HG03457 (cell line): ENCODE data around the gene ZNF705A.
"Not testable (repeated sequence)": the region's sequence is repeated elsewhere in the genome, so short reads cannot be mapped to it uniquely, and the experiment has no call there.

Experiments
- ATAC-seq: cut with Tn5 transposase; IDR thresholded peaks from one replicate; pipeline ENCODE4 v1.9.1; 2021; ENCODE audit warnings: moderate number of reproducible peaks; ENCODE audit not compliant: unreplicated experiment

Gene ZNF705A

GRCh38 chr12:8156845-8157244, at the start of gene ZNF705A:
TSS of gene ZNF705A (plus strand) at chr12:8157015. CDS start at chr12:8172626, 15,611 bp downstream.
- no peak for ATAC-seq

GRCh38 chr12:8108808-8109398, 47.9 kb upstream of the ZNF705A start:
- no peak for ATAC-seq

- ATAC-seq: not testable (repeated sequence)
These were observed 43.7 kb upstream of the ZNF705A start for GRCh38 chr12:8113117-8113516.

GRCh38 chr12:8120072-8120713, 36.6 kb upstream of the ZNF705A start:
- ATAC-seq: no peak

- ATAC-seq: no peak
These were observed 33.5 kb upstream of the ZNF705A start, which contains the start of gene CLEC4A for GRCh38 chr12:8123124-8123912. TSS of gene CLEC4A (plus strand) at chr12:8123617. CDS start at chr12:8123879, 262 bp downstream.

- no peak for ATAC-seq
These were observed 29.7 kb upstream of the ZNF705A start for GRCh38 chr12:8127138-8127537.

GRCh38 chr12:8133636-8134397, 23.0 kb upstream of the ZNF705A start:
- ATAC-seq: peak; percentile 63

GRCh38 chr12:8134398-8134930, 22.4 kb upstream of the ZNF705A start:
- not testable (repeated sequence) for ATAC-seq

- ATAC-seq: not testable (repeated sequence)
These were observed 15.2 kb upstream of the ZNF705A start for GRCh38 chr12:8141647-8142046.

- ATAC-seq: no peak
These were observed 13.6 kb upstream of the ZNF705A start for GRCh38 chr12:8143261-8143660.

- no peak for ATAC-seq
These were observed 10.9 kb upstream of the ZNF705A start for GRCh38 chr12:8145754-8146441.

- ATAC-seq: no peak
These were observed 10.4 kb upstream of the ZNF705A start for GRCh38 chr12:8146442-8146771.

GRCh38 chr12:8154526-8154925, 2.3 kb upstream of the ZNF705A start:
- no peak for ATAC-seq

GRCh38 chr12:8156416-8156815, 399 bp upstream of the ZNF705A start:
- ATAC-seq: no peak

- no peak for ATAC-seq
These were observed 826 bp downstream of the ZNF705A start for GRCh38 chr12:8157484-8158198.

- not testable (repeated sequence) for ATAC-seq
These were observed 16.1 kb downstream of the ZNF705A start for GRCh38 chr12:8172911-8173310.

- ATAC-seq: not testable (repeated sequence)
These were observed 23.3 kb downstream of the ZNF705A start for GRCh38 chr12:8179989-8180585.

GRCh38 chr12:8181271-8181670, 24.5 kb downstream of the ZNF705A start:
- not testable (repeated sequence) for ATAC-seq

GRCh38 chr12:8182923-8183322, 26.1 kb downstream of the ZNF705A start:
- not testable (repeated sequence) for ATAC-seq
